Measurements from ENCODE around the gene FRMD3.

FRMD3 gene

DNA sequence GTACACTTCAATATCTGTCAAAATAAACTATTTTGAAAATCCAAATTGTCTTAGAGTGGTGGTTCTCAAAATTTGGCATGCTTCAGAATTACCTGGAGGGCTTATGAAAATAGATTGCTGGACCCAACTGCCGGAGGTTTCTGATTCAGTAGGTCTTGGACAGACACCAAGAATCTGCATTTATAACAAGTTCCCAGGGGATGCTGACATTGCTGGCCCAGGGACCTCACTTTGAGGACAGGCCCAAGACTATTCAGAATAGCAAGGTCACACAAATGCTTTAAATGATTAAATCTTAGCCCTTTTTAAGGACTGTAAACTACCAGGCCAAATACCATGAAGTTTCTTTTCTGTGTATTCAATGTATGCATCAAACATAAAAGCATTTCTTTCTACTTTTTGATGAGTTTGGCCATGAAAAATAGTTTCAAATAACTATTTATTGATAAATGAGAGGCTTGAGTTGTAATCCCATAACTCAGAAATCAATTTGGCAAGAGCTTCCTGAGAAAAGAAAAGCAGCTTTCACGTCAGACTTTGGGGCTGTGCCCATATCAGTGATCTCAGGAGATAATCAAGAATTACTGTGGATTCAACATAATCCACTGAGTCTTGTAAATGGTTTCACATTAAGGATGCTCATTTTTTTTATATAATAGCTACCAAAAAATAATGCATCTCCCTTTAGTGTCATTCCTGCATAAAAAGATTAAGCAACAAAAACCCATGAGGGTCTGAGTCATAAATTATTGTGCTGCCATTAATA lies 191.4 kb downstream of the FRMD3 start:
- H3K36me3 Mint-ChIP-seq (ENCODE audit: low read depth), result no peaks in the 10 kb centered on the region
- no peak for DNase-seq
- no peaks in the 10 kb centered on the region for H3K4me1 Mint-ChIP-seq (ENCODE audit: low read depth)
- no peak overlapping the region for H3K4me3 Mint-ChIP-seq
- H3K27me3 Mint-ChIP-seq, result no peaks in the 10 kb centered on the region
- no peaks in the 10 kb centered on the region for H3K9me3 Mint-ChIP-seq
- no peak overlapping the region for H3K27ac Mint-ChIP-seq

DNA sequence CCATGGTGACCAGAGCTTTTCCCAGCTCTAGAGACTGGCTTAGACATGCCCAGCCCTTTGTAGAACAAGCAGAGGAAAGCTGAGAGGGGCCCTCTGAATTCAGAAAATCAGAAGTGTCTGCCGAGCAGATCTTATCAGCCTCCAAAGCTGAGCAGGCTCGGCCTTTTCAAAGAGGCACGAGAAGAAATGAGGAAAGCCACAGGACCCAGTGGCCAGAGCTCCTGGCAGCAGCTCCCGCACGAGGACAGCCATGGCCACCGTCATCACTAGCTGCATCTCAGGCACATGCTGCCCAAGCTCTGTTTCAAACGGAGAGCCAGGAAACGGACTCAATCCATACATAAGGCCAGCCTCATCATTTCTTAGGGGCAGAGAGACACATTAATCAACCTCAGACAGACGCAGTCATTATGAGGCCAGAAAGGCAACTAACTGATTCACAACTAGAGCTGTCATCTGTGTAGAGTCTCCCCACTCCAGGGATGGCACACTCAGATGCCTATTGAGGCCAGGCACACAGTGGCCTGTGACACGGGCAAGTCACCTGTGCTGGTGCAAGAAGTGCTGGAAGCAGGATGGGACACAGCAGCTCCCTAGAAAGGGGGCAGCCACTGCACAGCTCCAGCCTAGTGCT lies 194.7 kb downstream of the FRMD3 start:
- Mint-ChIP-seq H3K4me1 (ENCODE audit: low read depth) (no peaks in the 10 kb centered on the region), H3K27ac (no peak overlapping the region), H3K36me3 (ENCODE audit: low read depth) (no peaks in the 10 kb centered on the region), H3K4me3 (no peak overlapping the region), H3K9me3 (no peaks in the 10 kb centered on the region), H3K27me3 (no peaks in the 10 kb centered on the region)
- no peak for DNase-seq

DNA sequence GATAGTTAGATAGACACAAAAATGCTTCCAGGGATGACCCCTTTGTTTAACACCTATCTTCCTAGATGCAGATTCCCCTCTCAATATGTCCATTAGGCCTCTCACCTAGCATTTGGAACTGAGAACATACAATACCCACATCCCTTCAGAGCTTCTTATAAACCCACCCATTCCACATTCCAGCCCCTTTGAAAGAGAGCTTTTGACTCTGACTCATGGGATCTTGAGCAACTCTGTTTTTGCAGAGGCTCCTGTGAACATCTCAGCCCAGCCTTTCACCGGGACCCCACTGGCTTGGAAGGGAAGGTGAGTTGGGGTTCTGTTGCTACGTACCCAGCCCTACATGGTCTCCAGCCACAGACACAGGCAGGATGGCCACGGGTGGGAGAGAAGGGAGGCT lies 195.5 kb downstream of the FRMD3 start:
- Mint-ChIP-seq H3K9me3 (no peaks in the 10 kb centered on the region), H3K27ac (no peak overlapping the region), H3K27me3 (no peaks in the 10 kb centered on the region), H3K4me3 (no peak overlapping the region), H3K36me3 (ENCODE audit: low read depth) (no peaks in the 10 kb centered on the region), H3K4me1 (ENCODE audit: low read depth) (no peaks in the 10 kb centered on the region)
- no peak for DNase-seq

DNA sequence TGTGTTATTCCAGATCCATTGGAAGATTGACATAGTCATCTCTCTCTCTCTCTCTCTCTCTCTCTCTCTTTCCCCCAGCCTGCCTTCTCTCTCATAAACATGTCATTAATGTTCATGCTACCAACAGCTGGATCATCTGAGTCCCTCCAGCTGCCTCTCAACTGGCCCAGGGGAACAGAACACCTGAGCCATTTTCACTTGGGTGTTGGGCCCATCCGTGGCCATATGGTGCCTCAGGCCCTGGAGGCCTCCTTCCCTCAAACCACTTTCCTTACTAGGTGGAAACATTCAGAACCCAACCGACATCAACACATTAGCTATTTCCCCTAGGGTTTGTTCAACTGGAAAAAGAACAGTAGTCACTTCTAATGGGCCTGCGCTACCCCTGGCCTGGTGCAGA lies 196.2 kb downstream of the FRMD3 start:
- Mint-ChIP-seq H3K9me3 (no peaks in the 10 kb centered on the region), H3K36me3 (ENCODE audit: low read depth) (no peaks in the 10 kb centered on the region), H3K4me3 (no peak overlapping the region), H3K4me1 (ENCODE audit: low read depth) (no peaks in the 10 kb centered on the region), H3K27ac (no peak overlapping the region), H3K27me3 (no peaks in the 10 kb centered on the region)
- DNase-seq, result no peak

DNA sequence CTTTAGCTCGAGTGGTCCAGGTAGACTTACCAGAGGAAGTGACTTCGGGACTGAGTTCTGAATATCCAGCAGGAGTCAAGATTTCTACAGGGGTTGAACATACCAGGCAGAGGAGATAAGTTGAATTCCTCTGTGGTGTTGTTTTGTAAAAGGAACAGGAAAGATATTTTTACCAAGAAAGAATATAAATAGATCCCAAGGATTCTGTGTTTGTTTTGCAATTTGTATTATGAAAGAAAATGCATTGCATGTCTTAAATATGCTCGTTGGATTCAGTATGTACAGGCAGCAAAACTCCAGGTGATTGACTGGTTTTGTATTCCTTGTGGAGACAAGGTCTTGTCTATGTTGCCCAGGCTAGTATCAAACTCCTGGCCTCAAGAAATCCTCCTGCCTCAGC lies 197.8 kb downstream of the FRMD3 start:
- Mint-ChIP-seq H3K36me3 (ENCODE audit: low read depth) (no peaks in the 10 kb centered on the region), H3K27ac (no peak overlapping the region), H3K9me3 (no peaks in the 10 kb centered on the region), H3K27me3 (no peaks in the 10 kb centered on the region), H3K4me1 (ENCODE audit: low read depth) (no peaks in the 10 kb centered on the region), H3K4me3 (no peak overlapping the region)
- DNase-seq, result no peak

DNA sequence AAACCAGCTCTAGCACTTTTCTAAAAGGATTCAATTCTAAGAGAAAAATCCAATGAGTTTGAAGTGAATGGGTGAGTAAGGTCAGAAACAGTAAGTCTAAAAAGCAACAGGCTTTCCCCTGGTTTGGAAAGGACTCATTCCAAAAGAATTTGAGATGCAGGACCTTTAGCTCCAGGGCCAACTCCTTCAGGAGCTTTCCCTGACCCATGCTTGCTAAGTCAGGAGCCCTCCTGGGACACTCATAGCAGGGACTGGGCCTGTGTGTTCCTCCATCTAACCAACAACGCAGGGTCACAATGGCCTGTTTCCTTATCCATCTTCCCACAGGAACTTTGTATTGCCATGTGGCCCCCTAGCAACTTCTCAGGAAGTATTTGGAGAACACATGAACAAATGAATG lies 198.8 kb downstream of the FRMD3 start:
- Mint-ChIP-seq H3K9me3 (no peaks in the 10 kb centered on the region), H3K27me3 (no peaks in the 10 kb centered on the region)

DNA sequence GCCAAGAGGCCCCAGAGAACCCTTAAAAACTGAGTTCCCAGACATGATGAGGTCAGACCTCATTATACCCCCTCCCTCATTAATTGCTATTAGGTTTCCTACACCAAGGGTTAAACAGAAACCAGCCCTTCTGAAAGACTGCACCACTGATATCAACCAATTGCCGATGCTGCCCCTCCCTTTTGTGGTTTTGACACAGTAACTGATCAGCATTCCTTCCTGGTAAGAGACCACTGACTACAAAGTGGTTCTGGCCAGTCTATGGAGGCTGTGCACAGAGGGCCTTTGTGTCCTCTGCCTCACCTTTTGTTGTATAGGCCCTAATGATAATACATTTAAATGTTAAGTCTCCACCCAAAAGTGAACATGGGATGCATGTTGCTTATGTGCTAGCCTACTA lies 201.5 kb downstream of the FRMD3 start:
- no peaks in the 10 kb centered on the region for H3K27me3 Mint-ChIP-seq
- H3K36me3 Mint-ChIP-seq (ENCODE audit: low read depth), result no peaks in the 10 kb centered on the region
- H3K4me3 Mint-ChIP-seq, result no peak overlapping the region
- DNase-seq, result no peak
- H3K27ac Mint-ChIP-seq, result no peak overlapping the region
- H3K4me1 Mint-ChIP-seq (ENCODE audit: low read depth), result peaks cover 2% of the 10 kb centered on the region
- H3K9me3 Mint-ChIP-seq, result no peaks in the 10 kb centered on the region

More for the DNA sequence above, 198.8 kb downstream of the FRMD3 start:
- no peaks in the 10 kb centered on the region for H3K36me3 Mint-ChIP-seq (ENCODE audit: low read depth)
- no peaks in the 10 kb centered on the region for H3K4me1 Mint-ChIP-seq (ENCODE audit: low read depth)
- no peak for DNase-seq
- H3K27ac Mint-ChIP-seq, result no peak overlapping the region
- no peak overlapping the region for H3K4me3 Mint-ChIP-seq

DNA sequence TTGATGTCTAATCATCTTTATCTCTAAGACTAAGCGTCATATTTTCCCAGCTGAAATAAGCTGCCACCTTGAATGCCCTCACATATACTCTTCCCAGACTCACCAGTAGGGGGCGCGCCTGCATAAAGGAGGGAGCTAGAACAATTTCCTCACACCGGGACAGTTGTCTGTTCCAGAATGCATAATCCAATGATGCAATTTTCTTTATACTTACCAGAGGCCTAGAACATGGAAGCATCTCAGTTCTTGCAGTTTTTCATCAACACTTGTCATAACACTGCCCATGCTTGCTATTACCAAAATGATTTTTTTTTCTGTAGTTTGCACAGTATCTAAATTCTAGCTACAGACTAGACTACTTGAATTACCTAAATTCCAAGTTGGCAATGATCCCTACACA lies 203.9 kb downstream of the FRMD3 start:
- DNase-seq, result peak; percentile 74
- Mint-ChIP-seq H3K4me3 (no peak overlapping the region), H3K27me3 (no peaks in the 10 kb centered on the region)

DNA sequence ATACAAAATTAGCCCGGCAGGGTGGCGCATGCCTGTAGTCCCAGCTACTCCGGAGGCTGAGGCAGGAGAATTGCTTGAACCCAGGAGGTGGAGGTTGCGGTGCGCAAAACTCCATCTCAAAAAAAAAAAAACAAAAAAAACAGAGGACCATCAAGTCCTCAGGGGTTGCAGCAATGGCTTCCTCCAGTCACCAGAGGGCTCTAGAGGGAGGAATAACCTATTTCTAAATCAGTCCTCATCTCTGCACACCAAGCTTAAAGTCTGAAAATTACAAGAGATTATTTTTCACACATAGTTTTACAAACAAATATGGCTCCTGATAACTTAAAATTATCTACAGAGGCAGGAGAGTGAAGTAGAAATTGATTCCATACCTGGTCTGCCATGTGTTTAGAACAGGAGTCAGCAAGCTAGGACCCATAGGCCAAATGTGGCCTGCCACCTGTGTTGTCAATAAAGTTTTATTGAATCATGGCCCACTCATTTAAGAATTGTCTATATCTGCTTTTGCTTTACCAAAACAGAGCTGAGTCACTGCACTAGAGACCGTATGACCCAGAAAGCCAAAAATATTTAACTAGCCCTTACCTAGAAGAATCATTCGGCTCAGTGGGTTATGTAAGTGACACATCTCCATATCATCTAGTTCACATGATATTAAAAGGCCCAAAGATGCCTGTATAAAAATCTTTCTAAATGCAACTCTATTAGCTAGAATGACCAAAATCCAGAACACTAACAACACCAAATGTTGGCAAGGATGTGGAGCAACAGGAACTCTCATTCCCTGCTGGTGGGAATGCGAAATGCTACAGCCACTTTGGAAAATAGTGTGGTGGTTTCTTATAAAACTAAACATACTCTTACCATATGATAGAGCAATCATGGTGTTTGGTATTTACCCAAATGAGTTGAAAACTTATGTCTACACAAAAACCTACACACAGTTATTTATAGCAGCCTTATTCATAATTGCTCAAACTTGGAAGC lies 207.7 kb downstream of the FRMD3 start:
- H3K36me3 Mint-ChIP-seq (ENCODE audit: low read depth), result no peaks in the 10 kb centered on the region
- no peak overlapping the region for H3K4me3 Mint-ChIP-seq
- peaks cover 2% of the 10 kb centered on the region for H3K4me1 Mint-ChIP-seq (ENCODE audit: low read depth)
- no peak overlapping the region for H3K27ac Mint-ChIP-seq
- no peaks in the 10 kb centered on the region for H3K9me3 Mint-ChIP-seq
- H3K27me3 Mint-ChIP-seq, result no peaks in the 10 kb centered on the region
- no peak for DNase-seq

More for the DNA sequence above, 203.9 kb downstream of the FRMD3 start:
- H3K4me1 Mint-ChIP-seq (ENCODE audit: low read depth), result peaks cover 2% of the 10 kb centered on the region
- no peaks in the 10 kb centered on the region for H3K9me3 Mint-ChIP-seq
- no peak overlapping the region for H3K27ac Mint-ChIP-seq
- H3K36me3 Mint-ChIP-seq (ENCODE audit: low read depth), result no peaks in the 10 kb centered on the region

DNA sequence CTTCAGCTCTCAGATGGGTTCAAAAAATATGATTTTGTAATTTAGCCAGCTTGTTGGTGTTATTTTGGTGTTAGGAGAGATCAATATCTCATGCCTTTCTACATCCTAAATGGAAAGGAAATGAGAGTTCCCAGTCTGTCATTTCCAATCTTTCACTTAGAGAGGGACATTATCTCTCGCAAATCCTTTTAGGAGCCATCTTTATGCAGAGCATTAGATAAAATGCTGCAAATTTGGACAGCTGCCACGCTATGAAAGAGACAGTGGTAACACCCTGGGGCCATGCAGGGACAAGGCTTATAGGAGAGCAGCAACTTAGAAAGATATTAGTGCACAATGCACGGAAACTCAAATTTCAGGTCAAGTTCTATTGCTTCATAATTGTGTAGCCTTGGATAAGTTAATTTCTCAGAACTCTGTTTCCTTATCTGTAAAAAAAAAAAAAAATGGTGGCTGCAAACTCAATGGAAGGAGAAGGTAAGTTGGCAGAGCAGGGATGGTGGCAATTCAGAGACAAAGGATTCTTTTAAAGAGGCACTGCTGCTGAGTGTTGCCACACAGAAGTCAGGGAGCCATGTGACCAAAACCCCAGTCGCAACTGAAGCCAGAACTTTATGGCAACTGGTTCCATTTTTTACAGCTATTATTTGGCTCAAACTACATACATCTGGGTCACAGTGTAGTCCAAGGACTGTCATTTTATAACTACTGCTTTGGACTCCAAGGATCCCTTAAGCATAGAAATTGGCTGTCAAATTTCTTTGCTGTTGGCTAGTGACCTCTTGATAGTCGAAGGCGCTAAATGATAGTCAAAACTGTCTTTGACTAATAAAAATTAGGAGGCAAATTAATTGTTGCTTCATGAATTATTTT lies 210.2 kb downstream of the FRMD3 start:
- Mint-ChIP-seq H3K36me3 (ENCODE audit: low read depth) (no peaks in the 10 kb centered on the region), H3K27me3 (no peaks in the 10 kb centered on the region), H3K9me3 (no peaks in the 10 kb centered on the region), H3K27ac (no peak overlapping the region), H3K4me3 (no peak overlapping the region), H3K4me1 (ENCODE audit: low read depth) (no peaks in the 10 kb centered on the region)
- no peak for DNase-seq

DNA sequence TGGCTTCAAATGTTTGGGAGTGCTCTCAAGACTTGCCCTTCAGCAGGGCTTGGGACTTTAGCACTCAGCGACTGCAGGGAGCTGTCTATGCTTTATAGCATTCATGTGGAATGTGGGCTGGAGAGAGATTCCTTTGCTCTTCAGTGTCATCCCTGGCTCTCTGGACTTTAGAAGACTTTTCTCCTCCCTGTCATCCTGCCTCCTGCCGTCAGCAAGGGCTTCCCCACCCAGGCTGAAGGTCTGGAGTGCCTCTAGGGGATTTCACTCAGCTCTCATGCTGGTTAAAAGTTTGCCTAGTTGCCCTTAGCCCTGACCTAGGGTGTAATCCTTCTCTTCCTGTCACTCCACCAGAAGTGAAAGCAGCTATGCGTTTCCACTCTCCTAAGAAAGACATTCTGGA lies 210.9 kb downstream of the FRMD3 start:
- DNase-seq, result no peak
- H3K36me3 Mint-ChIP-seq (ENCODE audit: low read depth), result no peaks in the 10 kb centered on the region
- H3K9me3 Mint-ChIP-seq, result no peaks in the 10 kb centered on the region
- no peaks in the 10 kb centered on the region for H3K4me1 Mint-ChIP-seq (ENCODE audit: low read depth)
- H3K4me3 Mint-ChIP-seq, result no peak overlapping the region
- H3K27me3 Mint-ChIP-seq, result no peaks in the 10 kb centered on the region
- H3K27ac Mint-ChIP-seq, result no peak overlapping the region

DNA sequence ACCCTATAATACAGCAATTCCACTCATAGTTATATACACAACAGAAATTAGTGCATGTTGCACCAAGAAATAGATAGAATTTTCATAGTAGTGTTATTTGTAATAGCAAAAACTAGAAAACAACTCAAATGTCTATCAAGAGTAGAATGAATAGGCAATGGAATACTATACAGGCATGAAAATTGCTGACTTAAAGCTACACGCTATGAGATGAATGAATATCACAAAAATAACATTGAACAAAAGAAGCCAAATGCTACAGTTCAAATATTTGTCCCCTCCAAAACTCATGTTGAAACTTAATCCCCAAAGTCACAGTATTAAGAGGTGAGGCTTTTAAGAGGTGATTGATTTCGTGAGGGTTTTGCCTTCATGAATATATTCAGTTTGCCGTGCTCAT lies 215.1 kb downstream of the FRMD3 start:
- no peaks in the 10 kb centered on the region for H3K36me3 Mint-ChIP-seq (ENCODE audit: low read depth)
- H3K27me3 Mint-ChIP-seq, result no peaks in the 10 kb centered on the region
- no peak for DNase-seq
- no peak overlapping the region for H3K4me3 Mint-ChIP-seq
- peaks cover 17% of the 10 kb centered on the region for H3K9me3 Mint-ChIP-seq
- no peak overlapping the region for H3K27ac Mint-ChIP-seq
- no peaks in the 10 kb centered on the region for H3K4me1 Mint-ChIP-seq (ENCODE audit: low read depth)

DNA sequence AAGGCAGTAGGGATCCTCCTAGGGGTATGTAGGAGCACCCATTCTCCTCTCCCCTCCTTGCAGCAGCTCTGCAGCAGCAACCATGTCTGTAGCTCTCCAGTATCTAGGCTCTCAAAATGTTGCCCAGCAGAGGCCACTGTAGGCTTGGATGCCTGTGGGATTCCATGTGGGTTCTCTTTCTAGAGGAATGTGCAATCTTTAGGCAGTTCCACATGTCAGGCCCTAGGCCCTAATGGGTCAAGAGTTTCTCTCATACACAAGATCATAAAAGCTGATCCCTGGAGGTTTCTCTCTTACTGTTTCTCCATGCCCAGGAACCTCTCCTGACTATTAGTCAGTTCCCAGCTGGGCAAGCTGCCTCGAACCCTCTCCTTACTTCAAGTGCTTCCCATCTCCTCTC lies 215.8 kb downstream of the FRMD3 start:
- Mint-ChIP-seq H3K36me3 (ENCODE audit: low read depth) (no peaks in the 10 kb centered on the region), H3K4me1 (ENCODE audit: low read depth) (no peaks in the 10 kb centered on the region), H3K27ac (no peak overlapping the region), H3K27me3 (no peaks in the 10 kb centered on the region), H3K4me3 (no peak overlapping the region), H3K9me3 (peaks cover 17% of the 10 kb centered on the region)
- no peak for DNase-seq

DNA sequence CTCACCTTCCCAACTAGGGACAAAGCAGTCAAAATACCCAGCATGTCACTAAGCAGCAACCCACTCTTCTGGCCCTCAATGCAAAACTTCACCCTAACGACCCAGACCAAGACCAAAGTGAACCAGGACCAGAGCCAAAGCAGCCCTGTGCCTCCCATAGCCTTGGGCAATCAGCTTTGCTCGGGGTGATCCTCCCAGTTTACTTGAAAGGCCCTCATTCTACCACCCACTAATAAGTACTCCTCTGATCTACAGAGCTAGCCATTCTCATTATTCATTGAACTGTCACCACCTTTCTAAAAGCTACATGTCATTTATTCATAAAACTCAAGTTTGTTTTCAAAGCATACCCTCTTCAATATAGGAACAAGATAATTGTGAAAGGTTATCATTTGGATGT lies 221.0 kb downstream of the FRMD3 start:
- Mint-ChIP-seq H3K4me1 (ENCODE audit: low read depth) (no peaks in the 10 kb centered on the region), H3K27me3 (no peaks in the 10 kb centered on the region), H3K27ac (no peak overlapping the region), H3K4me3 (no peak overlapping the region), H3K36me3 (ENCODE audit: low read depth) (no peaks in the 10 kb centered on the region), H3K9me3 (peaks cover 17% of the 10 kb centered on the region)
- no peak for DNase-seq
